ENCODE data around the gene GSTA3.
"Not testable (repeated sequence)": the region's sequence is repeated elsewhere in the genome, so short reads cannot be mapped to it uniquely, and the experiment has no call there.

Gene GSTA3

GRCh38 chr6:52868240-52868639, 41.3 kb downstream of the GSTA3 start:
- DNase-seq (ENCODE audit: low read depth in 1 of 2, low spot score in 1 of 2): no peak

- not testable (repeated sequence) for DNase-seq (ENCODE audit: low read depth in 1 of 2, low spot score in 1 of 2)
Measured at GRCh38 chr6:52861151-52861550, 48.3 kb downstream of the GSTA3 start.

GRCh38 chr6:52858416-52858815, 51.1 kb downstream of the GSTA3 start:
- no peak for DNase-seq (ENCODE audit: low read depth in 1 of 2, low spot score in 1 of 2)

- not testable (repeated sequence) for DNase-seq (ENCODE audit: low read depth in 1 of 2, low spot score in 1 of 2)
Measured at GRCh38 chr6:52856137-52856536, 53.4 kb downstream of the GSTA3 start.

GRCh38 chr6:52849137-52849536, 60.4 kb downstream of the GSTA3 start:
- DNase-seq (ENCODE audit: low read depth in 1 of 2, low spot score in 1 of 2): no peak

All from activated T-helper 1 cell treated with anti-CD3 and anti-CD28 coated beads, Interleukin-2, amount 50 U/mL, for 16 hours (primary cell).